ENCODE measurements around the gene TMPRSS5.

The TMPRSS5 gene

GRCh38 chr11:113670149-113670830, 35.8 kb downstream of the TMPRSS5 start:
- no peak for DNase-seq (ENCODE audit: low read depth in 2 of 2, low spot score in 1 of 2)

- no peak for DNase-seq (ENCODE audit: low read depth in 2 of 2, low spot score in 1 of 2)
Observed at GRCh38 chr11:113668255-113668654, 37.9 kb downstream of the TMPRSS5 start.

GRCh38 chr11:113667801-113668200, 38.3 kb downstream of the TMPRSS5 start:
- DNase-seq (ENCODE audit: low read depth in 2 of 2, low spot score in 1 of 2): no peak

- DNase-seq (ENCODE audit: low read depth in 2 of 2, low spot score in 1 of 2): no peak
Observed at GRCh38 chr11:113666584-113666983, 39.5 kb downstream of the TMPRSS5 start.

GRCh38 chr11:113664981-113665710, 41.0 kb downstream of the TMPRSS5 start:
- DNase-seq (ENCODE audit: low read depth in 2 of 2, low spot score in 1 of 2): no peak

- no peak for DNase-seq (ENCODE audit: low read depth in 2 of 2, low spot score in 1 of 2)
Observed at GRCh38 chr11:113664069-113664980, 41.8 kb downstream of the TMPRSS5 start.

GRCh38 chr11:113663567-113663966, 42.5 kb downstream of the TMPRSS5 start:
- DNase-seq (ENCODE audit: low read depth in 2 of 2, low spot score in 1 of 2): no peak

GRCh38 chr11:113655771-113656170, 50.3 kb downstream of the TMPRSS5 start:
- DNase-seq (ENCODE audit: low read depth in 2 of 2, low spot score in 1 of 2): no peak

- no peak for DNase-seq (ENCODE audit: low read depth in 2 of 2, low spot score in 1 of 2)
Observed at GRCh38 chr11:113651023-113651422, 55.1 kb downstream of the TMPRSS5 start.

GRCh38 chr11:113649311-113649710, 56.8 kb downstream of the TMPRSS5 start:
- no peak for DNase-seq (ENCODE audit: low read depth in 2 of 2, low spot score in 1 of 2)

- no peak for DNase-seq (ENCODE audit: low read depth in 2 of 2, low spot score in 1 of 2)
Observed at GRCh38 chr11:113647856-113648255, 58.3 kb downstream of the TMPRSS5 start.

GRCh38 chr11:113647108-113647507, 59.0 kb downstream of the TMPRSS5 start:
- DNase-seq (ENCODE audit: low read depth in 2 of 2, low spot score in 1 of 2): no peak

GRCh38 chr11:113645593-113646349, 60.3 kb downstream of the TMPRSS5 start:
- no peak for DNase-seq (ENCODE audit: low read depth in 2 of 2, low spot score in 1 of 2)

GRCh38 chr11:113644605-113645004, 61.5 kb downstream of the TMPRSS5 start:
- no peak for DNase-seq (ENCODE audit: low read depth in 2 of 2, low spot score in 1 of 2)

GRCh38 chr11:113643701-113644100, 62.4 kb downstream of the TMPRSS5 start:
- no peak for DNase-seq (ENCODE audit: low read depth in 2 of 2, low spot score in 1 of 2)

- no peak for DNase-seq (ENCODE audit: low read depth in 2 of 2, low spot score in 1 of 2)
Observed at GRCh38 chr11:113643006-113643585, 63.0 kb downstream of the TMPRSS5 start.

- DNase-seq (ENCODE audit: low read depth in 2 of 2, low spot score in 1 of 2): no peak
Observed at GRCh38 chr11:113642090-113642489, 64.0 kb downstream of the TMPRSS5 start.

GRCh38 chr11:113638376-113638775, 67.7 kb downstream of the TMPRSS5 start:
- no peak for DNase-seq (ENCODE audit: low read depth in 2 of 2, low spot score in 1 of 2)

GRCh38 chr11:113637636-113638035, 68.5 kb downstream of the TMPRSS5 start:
- no peak for DNase-seq (ENCODE audit: low read depth in 2 of 2, low spot score in 1 of 2)

Measured in stimulated activated CD8-positive, alpha-beta memory T cell treated with anti-CD3 and anti-CD28 coated beads, Interleukin-4, amount 100 ng/mL, for 1 hour (primary cell).